MV-4-11 (cell line): ENCODE results near the gene ERFL.

Source experiments
- DNase-seq: peaks from one replicate; lab custom pipeline; 2025; lab: John Stamatoyannopoulos, UW

Gene ERFL

GRCh38 chr19:41859618-41860418 is 68.4 kb downstream of the ERFL start, which contains the start of gene RPS19:
TSS of gene RPS19 (plus strand) at chr19:41860255. CDS start at chr19:41860775, 520 bp downstream.
- DNase-seq: peak; percentile 100

- no peak for DNase-seq
These were observed 69.0 kb downstream of the ERFL start for GRCh38 chr19:41859213-41859617.
